ENCODE results near the gene ALKBH7. TPM values are rescaled to one million over a fixed set of nuclear protein-coding genes. Genes with fewer than 3 reads are reported as not detected.

Gene ALKBH7
- total and polyA plus RNA-seq, 10 of the 15 experiments (the other 5 are each of a cell fraction or from before 2014, with no cell fraction given): 0.31 to 82.5 (median 37.6) TPM

- DNase-seq (ENCODE audit: low read depth, low spot score) (no peak), FAIRE-seq (no peak), ATAC-seq (no peak)
- no TSS peak for BruUV-seq (replicated peaks)
- 6% methylated on average over 5 of the region's 5 CpGs for WGBS (ENCODE audit: insufficient coverage, insufficient replicate concordance, low lambda C conversion rate, missing lambda C conversion rate)
- RAD21 ChIA-PET (ENCODE audit: unreplicated experiment): interaction anchor here (1.1 kb wide), 1 partner anchor 15 kb away, joined by 4 read pairs; no protein-coding TSS in a partner anchor
- intact Hi-C loops (cut with micrococcal nuclease; ENCODE audit: unreplicated experiment) (no loop called here), in situ Hi-C loops (cut with MboI) (no loop called here)
- no peak overlapping the region for H2AFZ ChIP-seq (ENCODE audit: control insufficient read depth, low read depth, low read length)
- POLR2A ChIA-PET: interaction anchor here (0.6 kb wide), 1 partner anchor 464 kb away, joined by 3 read pairs; no protein-coding TSS in a partner anchor
- H3K27ac ChIP-seq (ENCODE audit: control insufficient read depth, insufficient read depth): no peak overlapping the region
- no peak overlapping the region for H3K4me2 ChIP-seq (ENCODE audit: control insufficient read depth, insufficient read depth)
- H3K9ac ChIP-seq (ENCODE audit: control insufficient read depth, insufficient read depth, low read length): no peak overlapping the region
- no peaks in the 10 kb centered on the region for H3K36me3 ChIP-seq (ENCODE audit: control insufficient read depth in 2 of 2, insufficient read depth in 2 of 2, low read length in 1 of 2)
- CTCF ChIA-PET: no interaction called here
- H3K9me3 ChIP-seq (replicated peaks; ENCODE audit: control insufficient read depth, insufficient read depth, low read length): no peaks in the 10 kb centered on the region
- no peaks in the 10 kb centered on the region for H3K27me3 ChIP-seq (replicated peaks in 1 of 2; ENCODE audit: control insufficient read depth in 2 of 2, insufficient read depth in 2 of 2, low read length in 1 of 2)
- H3K4me1 ChIP-seq (ENCODE audit: control insufficient read depth, insufficient read depth, low read length): no peaks in the 10 kb centered on the region
- no peaks in the 10 kb centered on the region for H4K20me1 ChIP-seq (ENCODE audit: control insufficient read depth, insufficient read depth)
- SMC1A ChIA-PET (ENCODE audit: uncharacterized antibody, unreplicated experiment): no interaction called here
- no peaks in the 10 kb centered on the region for H3K79me2 ChIP-seq (ENCODE audit: control insufficient read depth, insufficient read depth, low read length)
- no peak overlapping the region for H3K4me3 ChIP-seq
- TF ChIP-seq YY1 (IDR thresholded peaks at IDR 0.05; ENCODE audit: low read depth, low read length) (no peak), TAF1 (IDR thresholded peaks at IDR 0.05; ENCODE audit: borderline replicate concordance, low read depth, low read length) (no peak), RELB (IDR thresholded peaks at IDR 0.05; ENCODE audit: low read depth) (no peak), NR2C1 (IDR thresholded peaks at IDR 0.05) (no peak), ASH2L (IDR thresholded peaks at IDR 0.05; ENCODE audit: borderline replicate concordance, low read depth) (no peak), NR2C2 (IDR thresholded peaks at IDR 0.05; ENCODE audit: borderline replicate concordance, control insufficient read depth, insufficient read length, low read depth) (no peak), ZBTB11 (CRISPR knock-in tag; IDR thresholded peaks at IDR 0.05) (no peak), PRDM15 (CRISPR knock-in tag; IDR thresholded peaks at IDR 0.05) (no peak), ZNF384 (IDR thresholded peaks at IDR 0.05; ENCODE audit: borderline replicate concordance, low read depth, low read length) (no peak), MXI1 (IDR thresholded peaks at IDR 0.05; ENCODE audit: low read depth, low read length) (no peak), ATF2 (IDR thresholded peaks at IDR 0.05; ENCODE audit: low read length) (no peak), IRF4 (IDR thresholded peaks at IDR 0.05; ENCODE audit: low read depth, low read length) (no peak), ZNF217 (IDR thresholded peaks at IDR 0.05) (no peak), NFYA (IDR thresholded peaks at IDR 0.05; ENCODE audit: borderline replicate concordance, low read depth, low read length) (no peak)
Measured at GRCh38 chr19:6406401-6406800, 33.8 kb downstream of the ALKBH7 start.

Data from GM12878 (cell line).